Measurements from ENCODE around the gene CLASRP. TPM values are rescaled to one million over a fixed set of nuclear protein-coding genes. Genes with fewer than 3 reads are reported as not detected.

CLASRP gene
- total and polyA plus RNA-seq, 5 donors = 34.3 to 36.8 (median 36.7) TPM

Other genes with a start within 250 kb of the CLASRP start
- gene BCAM, start 229.9 kb upstream of the CLASRP start, total RNA-seq = 100 to 1,000 TPM in 1 of 4 donors, 10 to 100 TPM in 3; 69.9 to 130 (median 80.1) TPM
- gene BCAM, start 229.9 kb upstream of the CLASRP start, polyA plus RNA-seq = 107 TPM
- 100 to 1,000 TPM in 1 of 4 donors, 10 to 100 TPM in 3; 47.8 to 106 (median 57.5) TPM for gene NECTIN2, start 192.7 kb upstream of the CLASRP start, total RNA-seq
- 44.2 TPM for gene NECTIN2, start 192.7 kb upstream of the CLASRP start, polyA plus RNA-seq
- gene TOMM40, start 147.8 kb upstream of the CLASRP start, total RNA-seq = 10 to 100 TPM; 36.7 to 51.4 (median 46.8) TPM
- 38.5 TPM for gene TOMM40, start 147.8 kb upstream of the CLASRP start, polyA plus RNA-seq
- 10 to 100 TPM; 28.6 to 86.2 (median 82.2) TPM for gene APOE, start 133.2 kb upstream of the CLASRP start, total RNA-seq
- 109 TPM for gene APOE, start 133.2 kb upstream of the CLASRP start, polyA plus RNA-seq
- gene APOC1, start 124.4 kb upstream of the CLASRP start, total RNA-seq = 1 to 10 TPM; 3.1 to 10.0 (median 6.2) TPM
- 15.4 TPM for gene APOC1, start 124.4 kb upstream of the CLASRP start, polyA plus RNA-seq
- not detected for gene APOC4, start 96.8 kb upstream of the CLASRP start, total RNA-seq
- not detected for gene APOC4, start 96.8 kb upstream of the CLASRP start, polyA plus RNA-seq
- gene APOC2, start 93.0 kb upstream of the CLASRP start, total RNA-seq = not detected
- 0.68 TPM for gene APOC2, start 93.0 kb upstream of the CLASRP start, polyA plus RNA-seq
- 100 to 1,000 TPM in 2 of 4 donors, 10 to 100 TPM in 2; 81.4 to 106 (median 93.0) TPM for gene CLPTM1, start 83.7 kb upstream of the CLASRP start, total RNA-seq
- 85.7 TPM for gene CLPTM1, start 83.7 kb upstream of the CLASRP start, polyA plus RNA-seq
- gene RELB, start 37.6 kb upstream of the CLASRP start, total RNA-seq = 1 to 10 TPM; 2.3 to 6.5 (median 3.3) TPM
- 2.4 TPM for gene RELB, start 37.6 kb upstream of the CLASRP start, polyA plus RNA-seq
- gene ZNF296, start 37.4 kb downstream of the CLASRP start, total RNA-seq = under 1 TPM in 3 of 4 donors, not detected in 1; 0.25 to 0.35 (median 0.29) TPM
- 0.25 TPM for gene ZNF296, start 37.4 kb downstream of the CLASRP start, polyA plus RNA-seq
- gene GEMIN7, start 40.2 kb downstream of the CLASRP start, total RNA-seq = 10 to 100 TPM; 10.9 to 15.0 (median 12.8) TPM
- gene GEMIN7, start 40.2 kb downstream of the CLASRP start, polyA plus RNA-seq = 27.9 TPM
- 10 to 100 TPM; 16.5 to 24.9 (median 18.9) TPM for gene PPP1R37, start 54.1 kb downstream of the CLASRP start, total RNA-seq
- 23.4 TPM for gene PPP1R37, start 54.1 kb downstream of the CLASRP start, polyA plus RNA-seq
- gene NKPD1, start 121.9 kb downstream of the CLASRP start, total RNA-seq = under 1 TPM in 1 of 4 donors, not detected in 3; 0.06 TPM
- 0.07 TPM for gene NKPD1, start 121.9 kb downstream of the CLASRP start, polyA plus RNA-seq
- 10 to 100 TPM; 15.2 to 19.4 (median 17.2) TPM for gene TRAPPC6A, start 139.2 kb downstream of the CLASRP start, total RNA-seq
- gene TRAPPC6A, start 139.2 kb downstream of the CLASRP start, polyA plus RNA-seq = 26.5 TPM
- gene BLOC1S3, start 139.7 kb downstream of the CLASRP start, total RNA-seq = 1 to 10 TPM; 3.8 to 8.2 (median 6.2) TPM
- gene BLOC1S3, start 139.7 kb downstream of the CLASRP start, polyA plus RNA-seq = 2.4 TPM
- gene EXOC3L2, start 206.4 kb downstream of the CLASRP start, total RNA-seq = 1 to 10 TPM; 3.4 to 5.6 (median 4.5) TPM
- gene EXOC3L2, start 206.4 kb downstream of the CLASRP start, polyA plus RNA-seq = 2.7 TPM
- gene MARK4, start 212.2 kb downstream of the CLASRP start, total RNA-seq = 10 to 100 TPM; 29.0 to 54.5 (median 40.4) TPM
- gene MARK4, start 212.2 kb downstream of the CLASRP start, polyA plus RNA-seq = 21.0 TPM

Measured in right cardiac atrium (tissue), 5 donors.